ENCODE data around the gene TRAF2. TPM values are rescaled to one million over a fixed set of nuclear protein-coding genes. Genes with fewer than 3 reads are reported as not detected.

Gene TRAF2
- total and polyA plus RNA-seq, 9 of the 15 experiments (the other 6 are each of a cell fraction or from before 2014, with no cell fraction given), result 0.24 to 45.2 (median 18.0) TPM

- TF ChIP-seq FOXK2 (conservative IDR thresholded peaks at IDR 0.05 in 1 of 2, IDR thresholded peaks at IDR 0.05 in 1 of 2; ENCODE audit: low read depth in 2 of 2) (no peak), ZNF407 (IDR thresholded peaks at IDR 0.05; ENCODE audit: low read depth) (no peak), PHB2 (IDR thresholded peaks at IDR 0.05; ENCODE audit: low read depth) (no peak), ZNF79 (CRISPR knock-in tag; IDR thresholded peaks at IDR 0.05; ENCODE audit: low read depth) (no peak), CAMTA2 (CRISPR knock-in tag; conservative IDR thresholded peaks at IDR 0.05) (no peak), SMAD2 (IDR thresholded peaks at IDR 0.05; ENCODE audit: low read depth, low read length) (no peak), TSHZ1 (CRISPR knock-in tag; IDR thresholded peaks at IDR 0.05) (no peak), RB1 (IDR thresholded peaks at IDR 0.05; ENCODE audit: low read depth) (no peak), ATF2 (CRISPR knock-in tag; IDR thresholded peaks at IDR 0.05) (0 out of 2 replicates have a peak, but pooled peaks have one; percentile 27), BACH1 (tag; IDR thresholded peaks at IDR 0.05) (no peak), NFE2 (IDR thresholded peaks at IDR 0.05; ENCODE audit: low read depth) (no peak), PTRF (tag; IDR thresholded peaks at IDR 0.05) (no peak), SAFB2 (IDR thresholded peaks at IDR 0.05; ENCODE audit: borderline replicate concordance, low read depth, low read length, severe bottlenecking) (no peak), ZNF589 (CRISPR knock-in tag; IDR thresholded peaks at IDR 0.05; ENCODE audit: low read depth) (no peak)
Observed at GRCh38 chr9:136943291-136944211, 57.2 kb downstream of the TRAF2 start (continued).
